Sigmoid colon (tissue), 7 donors: Measurements from ENCODE around the gene MYT1. TPM values are rescaled to one million over a fixed set of nuclear protein-coding genes. Genes with fewer than 3 reads are reported as not detected.

ENCODE experiments used
- DNase-seq: peaks from one replicate; pipeline ENCODE4 v3.0.0-alpha.2; 2019
- H3K27ac ChIP-seq, 4 donors: fragments of 200-600 bp; sonication (generic); one replicate each; pipeline ENCODE4 v1.5.1; 2016 to 2019; ENCODE audit warnings: mild to moderate bottlenecking in 1 of 4
- H3K27me3 ChIP-seq, 3 donors: fragments of 200-600 bp; sonication (generic); one replicate each; pipeline ENCODE4 v1.5.1; 2019; ENCODE audit warnings: mild to moderate bottlenecking in 1 of 3
- H3K36me3 ChIP-seq, 4 donors: fragments of 200-600 bp; sonication (generic); one replicate each; pipeline ENCODE4 v1.5.1; 2016 to 2019
- H3K4me1 ChIP-seq, 4 donors: fragments of 200-600 bp; sonication (generic); one replicate each; pipeline ENCODE4 v1.5.1; 2017 to 2019
- H3K4me3 ChIP-seq, 4 donors: fragments of 200-600 bp; sonication (generic); one replicate each; pipeline ENCODE4 v1.5.1; 2017 to 2019; ENCODE audit warnings: mild to moderate bottlenecking in 2 of 4, moderate library complexity in 1 of 4
- H3K9me3 ChIP-seq, 4 donors: fragments of 200-600 bp in 3 of 4; sonication (generic) in 3 of 4; one replicate each; pipeline versions ENCODE4 v1.5.1 to v1.6.1; 2013 to 2019
- EP300 ChIP-seq, 4 donors: sonication (generic); formaldehyde crosslinking; IDR thresholded peaks; one replicate each; pipeline ENCODE4 v1.6.1; 2017; ENCODE audit warnings: antibody characterized with exemption in 4 of 4
- POLR2A ChIP-seq, 2 donors: fragments of 450-650 bp; IDR thresholded peaks; one replicate each; pipeline ENCODE4 v1.6.1; 2016; ENCODE audit warnings: antibody characterized with exemption in 2 of 2, mild to moderate bottlenecking in 2 of 2, moderate library complexity in 2 of 2
- POLR2AphosphoS5 ChIP-seq, 4 donors: sonication (generic); formaldehyde crosslinking; IDR thresholded peaks; one replicate each; pipeline ENCODE4 v1.6.1; 2017; ENCODE audit warnings: antibody characterized with exemption in 4 of 4
- WGBS, 2 donors: extraction: QIAGEN DNeasy Blood & Tissue Kit; methylation state at CpG; one replicate each; pipeline ENCODE4 v1.1.7; 2013; 5-methylcytosine and 5-hydroxymethylcytosine counted together
- intact Hi-C: fragments of 100-400 bp; cut with DNase I; formaldehyde crosslinking; loops from one replicate; pipeline ENCODE4 v1.15.1; 2023
- polyA plus RNA-seq, 3 donors: library from polyadenylated mRNA; stranded (reverse); fragments of 200-250 nt; gene quantifications; one replicate each; pipeline ENCODE4 v1.2.3, GENCODE V29; 2013
- total RNA-seq, 4 donors: library from RNA; depleted of rRNA; stranded (reverse); fragments of >200 nt; gene quantifications; one replicate each; pipeline ENCODE4 v1.1.0, GENCODE V29; 2016
- TF ChIP-seq, protein P1 (sequence below), 4 experiments: fragments of 450-650 bp in 3 of 4; fragments of 200-600 bp in 1 of 4; IDR thresholded peaks; one replicate each; pipeline ENCODE4 v1.5.1; 2016 to 2019; ENCODE audit warnings: antibody characterized with exemption in 4 of 4, mild to moderate bottlenecking in 3 of 4, moderate library complexity in 2 of 4
- donor health status: healthy with polysubstance abuse.
- donor health status: Bipolar disorder and iron deficiency.
- donor health status: healthy.

Gene MYT1
- total and polyA plus RNA-seq, 7 donors, result under 0.01 to 1.1 (median 0.27) TPM; not detected in 2

GRCh38 chr20:64220420-64220819 lies 56.2 kb downstream of the MYT1 start:
- no peak overlapping the region for H3K27ac ChIP-seq
- H3K27me3 ChIP-seq, result no peaks in the 10 kb centered on the region
- TF ChIP-seq EP300 (IDR thresholded peaks at IDR 0.05) (no peak), POLR2AphosphoS5 (IDR thresholded peaks at IDR 0.05) (no peak), POLR2A (IDR thresholded peaks at IDR 0.05) (no peak)
- TF ChIP-seq, protein P1, sequence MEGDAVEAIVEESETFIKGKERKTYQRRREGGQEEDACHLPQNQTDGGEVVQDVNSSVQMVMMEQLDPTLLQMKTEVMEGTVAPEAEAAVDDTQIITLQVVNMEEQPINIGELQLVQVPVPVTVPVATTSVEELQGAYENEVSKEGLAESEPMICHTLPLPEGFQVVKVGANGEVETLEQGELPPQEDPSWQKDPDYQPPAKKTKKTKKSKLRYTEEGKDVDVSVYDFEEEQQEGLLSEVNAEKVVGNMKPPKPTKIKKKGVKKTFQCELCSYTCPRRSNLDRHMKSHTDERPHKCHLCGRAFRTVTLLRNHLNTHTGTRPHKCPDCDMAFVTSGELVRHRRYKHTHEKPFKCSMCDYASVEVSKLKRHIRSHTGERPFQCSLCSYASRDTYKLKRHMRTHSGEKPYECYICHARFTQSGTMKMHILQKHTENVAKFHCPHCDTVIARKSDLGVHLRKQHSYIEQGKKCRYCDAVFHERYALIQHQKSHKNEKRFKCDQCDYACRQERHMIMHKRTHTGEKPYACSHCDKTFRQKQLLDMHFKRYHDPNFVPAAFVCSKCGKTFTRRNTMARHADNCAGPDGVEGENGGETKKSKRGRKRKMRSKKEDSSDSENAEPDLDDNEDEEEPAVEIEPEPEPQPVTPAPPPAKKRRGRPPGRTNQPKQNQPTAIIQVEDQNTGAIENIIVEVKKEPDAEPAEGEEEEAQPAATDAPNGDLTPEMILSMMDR (IDR thresholded peaks at IDR 0.05), result no peak
- H3K4me3 ChIP-seq, result no peak overlapping the region
- 34 to 78% methylated on average over 8 of the region's 8 CpGs for WGBS, 2 donors
- no peaks in the 10 kb centered on the region for H3K36me3 ChIP-seq
- no peaks in the 10 kb centered on the region for H3K9me3 ChIP-seq
- H3K4me1 ChIP-seq, result peaks cover 0 to 20% (median 6%) of the 10 kb centered on the region in 4 donors
- intact Hi-C loops, result no loop called here
- DNase-seq, result no peak

DNA sequence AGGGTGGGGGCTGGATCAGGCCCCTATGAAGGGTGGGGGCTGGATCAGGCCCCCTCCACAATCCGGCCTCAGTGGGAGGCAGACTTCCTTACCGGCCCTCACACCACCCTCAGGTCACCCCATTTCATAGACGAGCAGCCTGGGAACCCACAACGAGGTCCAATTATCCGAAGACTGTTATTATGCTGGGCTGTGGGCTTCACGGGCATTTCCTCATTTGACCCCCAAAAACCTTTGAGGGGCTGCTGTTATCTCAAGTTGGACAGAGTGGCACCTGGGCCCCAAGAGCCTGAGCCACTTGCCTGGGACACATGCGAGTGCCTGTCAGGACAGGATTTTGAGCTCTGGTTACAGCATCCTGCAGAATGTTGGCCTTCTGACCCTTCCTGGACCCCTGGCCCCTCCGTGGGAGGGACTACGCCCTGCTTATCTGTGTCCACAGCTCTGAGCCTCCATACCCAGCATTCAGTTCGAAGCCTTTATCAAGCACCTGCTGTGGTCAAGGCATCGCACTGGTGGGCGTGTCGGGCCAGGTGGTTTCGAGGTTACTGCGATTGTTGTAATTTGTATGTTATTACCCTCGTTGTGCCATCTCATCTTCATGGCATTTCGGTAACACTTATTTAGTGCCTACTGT lies 56.8 kb downstream of the MYT1 start:
- H3K4me3 ChIP-seq, result no peak overlapping the region
- intact Hi-C loops, result no loop called here
- 30 to 64% methylated on average over 17 of the region's 17 CpGs for WGBS, 2 donors
- H3K36me3 ChIP-seq, result no peaks in the 10 kb centered on the region
- H3K4me1 ChIP-seq, result peaks cover 0 to 17% (median 6%) of the 10 kb centered on the region in 4 donors
- H3K27ac ChIP-seq, result no peak overlapping the region
- DNase-seq, result no peak
- no peaks in the 10 kb centered on the region for H3K9me3 ChIP-seq
- H3K27me3 ChIP-seq, result no peaks in the 10 kb centered on the region
- TF ChIP-seq EP300 (IDR thresholded peaks at IDR 0.05) (no peak), POLR2A (IDR thresholded peaks at IDR 0.05) (no peak), POLR2AphosphoS5 (IDR thresholded peaks at IDR 0.05) (no peak)
- TF ChIP-seq, protein P1 (IDR thresholded peaks at IDR 0.05), result no peak

DNA sequence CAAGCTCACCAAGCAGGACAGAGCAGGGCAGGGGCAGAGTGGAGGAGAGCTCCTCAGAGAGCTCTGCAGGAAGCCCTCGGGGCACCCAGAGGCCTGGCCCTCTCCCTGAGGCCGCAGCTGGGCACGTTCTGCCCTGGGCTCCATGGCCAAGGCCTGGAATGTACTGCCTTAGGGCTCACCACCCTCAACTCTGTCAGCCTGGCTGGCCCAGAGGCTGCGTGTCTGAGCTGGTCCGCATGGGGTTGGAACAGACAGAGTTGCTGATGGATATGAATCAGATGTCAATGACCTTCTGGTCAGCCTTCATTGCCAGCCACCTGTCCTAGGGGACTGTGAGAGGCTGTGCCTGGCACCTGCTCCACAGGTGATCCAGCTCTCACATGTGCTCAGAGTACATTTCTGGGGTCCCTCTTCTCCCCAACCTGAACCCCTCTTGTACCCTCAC lies 58.1 kb downstream of the MYT1 start:
- Histone ChIP-seq H3K27me3 (no peaks in the 10 kb centered on the region), H3K36me3 (no peaks in the 10 kb centered on the region), H3K27ac (no peak overlapping the region), H3K9me3 (no peaks in the 10 kb centered on the region), H3K4me3 (no peak overlapping the region), H3K4me1 (peaks cover 0 to 10% (median 4%) of the 10 kb centered on the region in 4 donors)
- 84 to 85% methylated on average over 5 of the region's 5 CpGs for WGBS, 2 donors
- TF ChIP-seq EP300 (IDR thresholded peaks at IDR 0.05) (no peak), POLR2A (IDR thresholded peaks at IDR 0.05) (no peak), POLR2AphosphoS5 (IDR thresholded peaks at IDR 0.05) (no peak)
- TF ChIP-seq, protein P1 (IDR thresholded peaks at IDR 0.05), result no peak
- intact Hi-C loops, result no loop called here
- no peak for DNase-seq

DNA sequence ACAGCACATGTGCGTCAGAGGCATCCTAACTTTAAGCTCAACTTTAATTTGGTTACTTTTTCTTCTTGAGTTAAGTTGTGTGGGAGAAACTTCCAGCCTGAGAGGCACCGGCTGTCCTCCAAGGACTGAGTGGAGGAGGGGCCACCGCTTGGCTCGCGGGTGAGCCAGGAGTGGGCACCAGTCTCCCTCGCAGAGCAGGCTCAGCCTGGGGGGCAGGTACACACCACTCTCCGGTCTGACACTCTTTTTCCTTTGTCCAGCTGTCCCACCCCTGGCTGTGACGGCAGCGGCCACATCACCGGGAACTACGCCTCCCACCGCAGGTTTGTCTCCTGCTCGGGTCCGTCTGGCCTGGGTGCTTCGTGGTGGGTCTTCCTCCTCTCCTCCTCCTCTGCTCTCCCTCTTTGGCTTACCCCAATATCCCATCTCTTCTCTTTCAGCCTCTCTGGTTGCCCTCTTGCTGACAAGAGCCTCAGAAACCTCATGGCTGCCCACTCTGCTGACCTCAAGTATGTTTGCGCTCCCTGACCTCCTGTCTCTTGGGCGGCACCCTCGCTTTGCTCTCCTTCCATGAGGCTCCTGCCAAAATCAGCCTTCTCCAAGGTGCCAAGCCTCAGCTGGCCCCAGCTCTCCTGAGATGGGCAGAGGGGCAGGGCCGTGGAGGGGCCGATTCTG lies 58.7 kb downstream of the MYT1 start:
- 86 to 91% methylated on average over 20 of the region's 20 CpGs for WGBS, 2 donors
- peaks cover 0 to 10% (median 4%) of the 10 kb centered on the region in 4 donors for H3K4me1 ChIP-seq

More for the DNA sequence above, 58.7 kb downstream of the MYT1 start:
- Histone ChIP-seq H3K27ac (no peak overlapping the region), H3K36me3 (no peaks in the 10 kb centered on the region), H3K27me3 (no peaks in the 10 kb centered on the region), H3K9me3 (no peaks in the 10 kb centered on the region), H3K4me3 (no peak overlapping the region)
- intact Hi-C loops, result no loop called here
- TF ChIP-seq, protein P1 (IDR thresholded peaks at IDR 0.05), result no peak
- TF ChIP-seq POLR2A (IDR thresholded peaks at IDR 0.05) (no peak), EP300 (IDR thresholded peaks at IDR 0.05) (no peak), POLR2AphosphoS5 (IDR thresholded peaks at IDR 0.05) (no peak)
- no peak for DNase-seq
